ENCODE measurements around the gene RASL11B.

- no peak for TF ChIP-seq POLR2AphosphoS5 (IDR thresholded peaks at IDR 0.05; ENCODE audit: insufficient read depth, low read depth, low read length)
- no peak for TF ChIP-seq POLR2A (IDR thresholded peaks at IDR 0.05; ENCODE audit: low read depth, low read length)
- no peak for TF ChIP-seq MAX (IDR thresholded peaks at IDR 0.05; ENCODE audit: insufficient read depth, insufficient read length)
- TF ChIP-seq EZH2 (IDR thresholded peaks at IDR 0.05; ENCODE audit: borderline replicate concordance, low read depth, low read length, severe bottlenecking) = no peak
- TF ChIP-seq JUN (IDR thresholded peaks at IDR 0.05; ENCODE audit: borderline replicate concordance, insufficient read depth, insufficient read length, low read depth) = no peak
- TF ChIP-seq CTCF (IDR thresholded peaks at IDR 0.05; ENCODE audit: extremely low read depth in 1 of 2, insufficient read depth in 1 of 2, low read depth in 1 of 2, low read length in 2 of 2) = no peak
Measured at GRCh38 chr4:52889778-52890520, 27.8 kb downstream of the RASL11B start.
